Psoas muscle (tissue), 8 donors: Measurements from ENCODE around the gene APEH. TPM values are rescaled to one million over a fixed set of nuclear protein-coding genes. Genes with fewer than 3 reads are reported as not detected.

Experiments used
- ATAC-seq, 4 donors: fragments of 200-7000 bp; cut with Tn5 transposase; one replicate each; pipeline ENCODE4 v1.9.1; 2020; ENCODE audit warnings: moderate library complexity in 3 of 4, mild to moderate bottlenecking in 2 of 4
- DNase-seq, 2 donors: peaks; one replicate each; pipeline ENCODE4 v3.0.0-alpha.2; 2020
- H3K27ac ChIP-seq: fragments of 200-600 bp; one replicate; pipeline ENCODE4 v1.8.0; 2022
- H3K27me3 ChIP-seq, 3 donors: fragments of 200-600 bp in 1 of 3; one replicate each; pipeline versions ENCODE4 v1.6.1 to v1.8.0; 2013 to 2022; ENCODE audit warnings: low read length in 2 of 3, mild to moderate bottlenecking in 2 of 3, moderate library complexity in 1 of 3; ENCODE audit not compliant: insufficient read depth in 3 of 3
- H3K36me3 ChIP-seq, 2 donors: fragments of 200-600 bp in 1 of 2; one replicate each; pipeline versions ENCODE4 v1.6.1 to v1.8.0; 2013 to 2022; ENCODE audit warnings: low read depth in 1 of 2, mild to moderate bottlenecking in 1 of 2, moderate library complexity in 1 of 2; ENCODE audit not compliant: insufficient read depth in 1 of 2
- H3K4me1 ChIP-seq: fragments of 200-600 bp; one replicate; pipeline ENCODE4 v1.8.0; 2022
- H3K4me3 ChIP-seq: fragments of 200-600 bp; one replicate; pipeline ENCODE4 v1.8.0; 2022; ENCODE audit warnings: mild to moderate bottlenecking
- H3K9me3 ChIP-seq: fragments of 200-600 bp; one replicate; pipeline ENCODE4 v1.8.0; 2022
- WGBS, 3 donors: extraction: QIAGEN DNeasy Blood & Tissue Kit; methylation state at CpG; one replicate each; pipeline versions ENCODE4 v1.1.6 to v1.1.7; 2013; 5-methylcytosine and 5-hydroxymethylcytosine counted together
- intact Hi-C, 2 donors: fragments of 100-400 bp; cut with DNase I; formaldehyde crosslinking; loops; one replicate each; pipeline versions ENCODE4 v1.11.0 to v1.14.2; 2022
- polyA plus RNA-seq, 3 donors: library from polyadenylated mRNA; stranded (reverse); fragments of 200-250 nt; gene quantifications; one replicate each; pipeline ENCODE4 v1.2.3, GENCODE V29; 2013
- total RNA-seq, 4 donors: library from RNA; stranded (reverse); fragmentation: NEBNext Ultra II Directional in 2 of 4; extraction: Animal tissue kit (Norgen Biotek cat#: 25700) in 2 of 4; gene quantifications; one replicate each; pipeline versions ENCODE4 v1.2.1 to v1.2.4, GENCODE V29; 2021 to 2023
- TF ChIP-seq, protein P1 (sequence below): fragments of 200-600 bp; IDR thresholded peaks from one replicate; pipeline ENCODE4 v1.8.0; 2022; ENCODE audit warnings: antibody characterized with exemption
- donor health status: healthy with polysubstance abuse.
- donor health status: DM: no; HTN: no; CAD: no; lungs with moderate emphysema.
- donor health status: Bipolar disorder and iron deficiency.
- donor health status: healthy.
- donor health status: DM: yes; HTN: yes; CAD: no.
- donor health status: DM: no; HTN: no; CAD: no.
- donor health status: DM: no; HTN: no; CAD: no.
- donor health status: DM: yes; HTN: yes; CAD: no.

The APEH gene
- total and polyA plus RNA-seq, 7 donors = 70.8 to 189 (median 115) TPM

DNA sequence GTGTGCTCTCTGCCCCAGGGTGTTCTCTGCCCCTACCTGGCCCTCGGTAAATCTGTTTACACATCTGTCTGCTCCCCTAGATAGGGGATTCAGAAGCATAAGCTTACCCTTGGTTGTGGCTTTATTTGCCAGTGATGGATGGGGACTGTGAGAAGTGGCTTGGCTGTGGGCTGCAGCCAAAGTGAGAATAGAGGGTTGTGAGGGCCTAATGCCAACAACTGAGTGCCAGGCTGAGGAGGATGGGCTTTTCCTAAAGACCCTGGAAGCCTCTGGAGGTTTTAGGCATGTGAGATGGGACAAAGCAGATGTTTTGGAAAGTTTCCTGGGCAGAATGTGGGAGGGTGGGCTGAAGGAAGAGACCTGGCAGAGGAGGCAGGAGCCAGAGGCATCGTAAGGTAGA lies 15.4 kb upstream of the APEH start:
- 66 to 83% (median 71%) methylated on average over 2 of the region's 2 CpGs for WGBS, 3 donors
- H3K27me3 ChIP-seq = no peaks in the 10 kb centered on the region
- H3K4me1 ChIP-seq = no peaks in the 10 kb centered on the region
- ATAC-seq = no peak
- intact Hi-C loops = no loop called here
- H3K4me3 ChIP-seq = no peak overlapping the region
- H3K36me3 ChIP-seq = no peaks in the 10 kb centered on the region
- H3K27ac ChIP-seq = no peak overlapping the region
- no peak for DNase-seq
- TF ChIP-seq, protein P1, sequence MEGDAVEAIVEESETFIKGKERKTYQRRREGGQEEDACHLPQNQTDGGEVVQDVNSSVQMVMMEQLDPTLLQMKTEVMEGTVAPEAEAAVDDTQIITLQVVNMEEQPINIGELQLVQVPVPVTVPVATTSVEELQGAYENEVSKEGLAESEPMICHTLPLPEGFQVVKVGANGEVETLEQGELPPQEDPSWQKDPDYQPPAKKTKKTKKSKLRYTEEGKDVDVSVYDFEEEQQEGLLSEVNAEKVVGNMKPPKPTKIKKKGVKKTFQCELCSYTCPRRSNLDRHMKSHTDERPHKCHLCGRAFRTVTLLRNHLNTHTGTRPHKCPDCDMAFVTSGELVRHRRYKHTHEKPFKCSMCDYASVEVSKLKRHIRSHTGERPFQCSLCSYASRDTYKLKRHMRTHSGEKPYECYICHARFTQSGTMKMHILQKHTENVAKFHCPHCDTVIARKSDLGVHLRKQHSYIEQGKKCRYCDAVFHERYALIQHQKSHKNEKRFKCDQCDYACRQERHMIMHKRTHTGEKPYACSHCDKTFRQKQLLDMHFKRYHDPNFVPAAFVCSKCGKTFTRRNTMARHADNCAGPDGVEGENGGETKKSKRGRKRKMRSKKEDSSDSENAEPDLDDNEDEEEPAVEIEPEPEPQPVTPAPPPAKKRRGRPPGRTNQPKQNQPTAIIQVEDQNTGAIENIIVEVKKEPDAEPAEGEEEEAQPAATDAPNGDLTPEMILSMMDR = no peak
- H3K9me3 ChIP-seq = no peaks in the 10 kb centered on the region

DNA sequence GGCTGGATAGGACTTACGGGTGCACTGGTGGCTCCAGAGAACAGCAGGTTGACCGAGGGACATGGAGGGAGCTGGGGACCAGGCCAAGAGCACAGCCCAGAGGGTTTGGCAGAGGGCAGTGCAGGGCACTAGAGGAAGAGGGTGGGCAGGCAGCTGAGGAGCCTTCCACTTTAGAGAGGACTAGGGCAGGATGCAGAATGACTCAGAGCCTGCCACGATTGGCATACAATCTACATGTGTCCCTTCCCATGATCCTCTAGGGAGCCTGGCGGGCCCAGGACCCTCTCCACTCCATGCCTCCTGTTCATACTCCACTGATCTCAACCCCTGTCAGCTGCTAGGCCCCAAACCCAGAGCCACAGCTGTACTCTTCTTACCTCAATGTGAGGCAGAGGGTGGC lies 14.4 kb upstream of the APEH start:
- no peaks in the 10 kb centered on the region for H3K27me3 ChIP-seq
- H3K27ac ChIP-seq = no peak overlapping the region
- H3K36me3 ChIP-seq = no peaks in the 10 kb centered on the region
- DNase-seq = no peak
- intact Hi-C loops = no loop called here
- no peak for ATAC-seq
- WGBS, 3 donors = 34 to 63% (median 56%) methylated on average over 4 of the region's 4 CpGs
- no peaks in the 10 kb centered on the region for H3K9me3 ChIP-seq
- H3K4me3 ChIP-seq = no peak overlapping the region
- H3K4me1 ChIP-seq = no peaks in the 10 kb centered on the region
- TF ChIP-seq, protein P1 = no peak

DNA sequence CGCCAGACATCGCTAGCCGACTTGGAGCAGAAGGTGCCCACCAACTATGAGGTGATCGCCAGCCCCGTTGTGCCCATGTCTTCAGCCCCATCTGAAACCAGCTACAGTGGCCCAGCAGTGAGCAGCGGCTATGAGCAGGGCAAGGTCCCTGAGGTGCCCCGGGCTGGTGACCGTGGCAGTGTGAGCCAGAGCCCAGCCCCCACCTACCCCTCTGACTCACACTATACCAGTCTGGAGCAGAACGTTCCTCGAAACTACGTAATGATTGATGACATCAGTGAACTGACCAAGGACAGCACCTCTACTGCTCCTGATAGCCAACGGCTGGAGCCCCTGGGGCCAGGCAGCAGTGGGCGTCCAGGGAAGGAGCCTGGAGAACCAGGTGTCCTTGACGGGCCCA lies 12.9 kb upstream of the APEH start:
- DNase-seq (no peak), ATAC-seq (no peak)
- intact Hi-C loops = no loop called here
- Histone ChIP-seq H3K27ac (no peak overlapping the region), H3K4me1 (no peaks in the 10 kb centered on the region), H3K9me3 (no peaks in the 10 kb centered on the region), H3K4me3 (no peak overlapping the region), H3K27me3 (no peaks in the 10 kb centered on the region), H3K36me3 (no peaks in the 10 kb centered on the region)
- 86 to 92% (median 86%) methylated on average over 14 of the region's 14 CpGs for WGBS, 3 donors
- TF ChIP-seq, protein P1 = no peak

DNA sequence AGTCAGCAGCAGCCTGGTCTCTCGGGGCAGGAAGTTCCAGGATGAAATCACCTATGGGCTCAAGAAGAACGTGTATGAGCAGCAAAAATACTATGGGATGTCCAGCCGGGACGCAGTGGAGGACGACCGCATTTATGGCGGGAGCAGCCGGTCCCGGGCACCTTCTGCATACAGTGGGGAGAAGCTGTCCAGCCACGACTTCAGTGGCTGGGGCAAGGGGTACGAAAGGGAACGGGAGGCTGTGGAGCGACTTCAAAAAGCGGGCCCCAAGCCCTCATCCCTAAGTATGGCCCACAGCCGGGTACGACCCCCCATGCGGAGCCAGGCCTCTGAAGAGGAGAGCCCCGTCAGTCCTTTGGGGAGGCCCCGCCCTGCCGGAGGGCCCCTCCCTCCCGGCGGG lies 12.1 kb upstream of the APEH start:
- no peaks in the 10 kb centered on the region for H3K36me3 ChIP-seq
- no peaks in the 10 kb centered on the region for H3K9me3 ChIP-seq
- H3K4me3 ChIP-seq = no peak overlapping the region
- TF ChIP-seq, protein P1 = no peak
- ATAC-seq (no peak), DNase-seq (no peak)
- no peaks in the 10 kb centered on the region for H3K4me1 ChIP-seq
- WGBS, 3 donors = 89 to 94% (median 91%) methylated on average over 18 to 22 of the region's 22 CpGs
- H3K27me3 ChIP-seq = no peaks in the 10 kb centered on the region
- H3K27ac ChIP-seq = no peak overlapping the region
- intact Hi-C loops = no loop called here

DNA sequence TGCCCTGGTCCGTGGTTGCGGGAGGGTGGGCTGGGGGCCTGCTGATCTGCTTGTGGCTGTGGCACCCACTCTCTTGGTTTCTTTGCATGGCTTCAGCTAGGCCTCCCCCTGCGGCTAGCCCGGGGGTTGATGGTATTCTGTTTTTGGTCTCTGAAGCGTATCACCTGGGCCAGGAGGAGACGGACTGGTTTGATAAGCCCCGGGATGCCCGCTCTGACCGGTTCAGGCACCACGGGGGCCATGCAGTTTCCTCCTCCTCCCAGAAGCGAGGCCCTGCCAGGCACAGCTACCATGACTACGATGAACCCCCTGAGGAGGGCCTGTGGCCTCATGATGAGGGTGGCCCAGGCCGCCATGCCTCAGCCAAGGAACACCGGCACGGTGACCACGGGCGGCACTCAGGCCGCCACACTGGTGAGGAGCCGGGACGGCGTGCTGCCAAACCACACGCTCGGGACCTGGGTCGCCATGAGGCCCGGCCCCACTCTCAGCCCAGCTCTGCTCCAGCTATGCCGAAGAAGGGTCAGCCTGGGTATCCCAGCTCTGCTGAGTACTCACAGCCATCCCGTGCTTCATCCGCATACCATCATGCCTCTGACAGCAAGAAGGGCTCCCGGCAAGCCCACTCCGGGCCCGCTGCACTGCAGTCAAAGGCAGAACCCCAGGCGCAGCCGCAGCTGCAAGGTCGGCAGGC lies 11.3 kb upstream of the APEH start:
- Histone ChIP-seq H3K27ac (no peak overlapping the region), H3K9me3 (no peaks in the 10 kb centered on the region), H3K27me3 (no peaks in the 10 kb centered on the region), H3K36me3 (no peaks in the 10 kb centered on the region), H3K4me3 (no peak overlapping the region), H3K4me1 (no peaks in the 10 kb centered on the region)
- no peak for DNase-seq
- TF ChIP-seq, protein P1 = no peak
- intact Hi-C loops = no loop called here
- ATAC-seq = no peak
- 93 to 95% (median 94%) methylated on average over 34 of the region's 34 CpGs for WGBS, 3 donors
